ENCODE measurements around the gene ATXN7L2.

ATXN7L2 gene

DNA sequence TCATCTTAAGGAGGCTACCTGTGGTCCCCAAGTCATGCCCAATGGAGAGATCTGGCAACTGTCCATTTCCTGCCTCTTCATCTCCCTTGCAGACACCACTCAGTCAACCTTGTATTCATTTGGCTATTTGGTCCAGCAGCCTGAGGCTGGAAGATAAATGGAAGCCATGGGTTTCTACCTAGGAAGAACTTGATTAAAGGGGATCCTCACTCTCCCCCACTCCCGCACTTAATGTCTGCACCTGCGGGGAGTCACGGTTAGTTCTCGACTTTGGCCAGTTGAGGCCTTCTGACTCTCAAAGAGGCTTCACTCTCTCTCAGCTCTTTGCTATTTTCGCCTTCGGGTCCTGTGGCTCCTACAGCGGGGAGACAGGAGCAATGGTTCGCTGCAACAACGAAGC, 8.4 kb upstream of the ATXN7L2 start:
- no peak for DNase-seq (ENCODE audit: low read depth, low spot score)

DNA sequence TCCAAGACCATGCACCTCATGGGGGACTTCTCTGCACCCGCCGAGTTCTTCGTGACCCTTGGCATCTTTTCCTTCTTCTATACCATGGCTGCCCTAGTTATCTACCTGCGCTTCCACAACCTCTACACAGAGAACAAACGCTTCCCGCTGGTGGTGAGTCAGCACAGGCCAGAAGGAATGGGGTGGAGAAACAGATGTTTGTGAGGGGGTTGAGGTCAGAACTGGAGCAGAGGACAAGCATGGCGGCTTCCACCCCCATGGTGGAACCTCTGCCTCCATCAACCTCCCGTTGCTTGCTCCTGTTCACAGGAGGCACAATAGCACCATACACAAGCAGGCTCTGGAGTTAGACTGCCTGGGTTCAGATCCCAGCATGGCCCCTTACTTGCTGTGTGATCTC, 6.9 kb upstream of the ATXN7L2 start:
- no peak for DNase-seq (ENCODE audit: low read depth, low spot score)

DNA sequence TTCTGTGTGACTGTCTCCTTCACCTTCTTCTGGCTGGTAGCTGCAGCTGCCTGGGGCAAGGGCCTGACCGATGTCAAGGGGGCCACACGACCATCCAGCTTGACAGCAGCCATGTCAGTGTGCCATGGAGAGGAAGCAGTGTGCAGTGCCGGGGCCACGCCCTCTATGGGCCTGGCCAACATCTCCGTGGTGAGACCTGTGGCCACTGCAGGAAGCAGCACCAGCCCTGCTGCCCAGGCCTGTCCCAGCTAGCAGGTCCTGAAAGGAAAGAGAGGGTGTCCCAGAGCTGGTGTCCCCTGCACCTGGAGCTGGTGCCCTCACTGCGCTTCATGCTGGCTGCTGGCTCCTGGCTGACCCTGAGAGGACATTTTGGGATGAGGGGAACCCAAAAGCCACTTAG, 5.9 kb upstream of the ATXN7L2 start:
- DNase-seq (ENCODE audit: low read depth, low spot score): no peak

DNA sequence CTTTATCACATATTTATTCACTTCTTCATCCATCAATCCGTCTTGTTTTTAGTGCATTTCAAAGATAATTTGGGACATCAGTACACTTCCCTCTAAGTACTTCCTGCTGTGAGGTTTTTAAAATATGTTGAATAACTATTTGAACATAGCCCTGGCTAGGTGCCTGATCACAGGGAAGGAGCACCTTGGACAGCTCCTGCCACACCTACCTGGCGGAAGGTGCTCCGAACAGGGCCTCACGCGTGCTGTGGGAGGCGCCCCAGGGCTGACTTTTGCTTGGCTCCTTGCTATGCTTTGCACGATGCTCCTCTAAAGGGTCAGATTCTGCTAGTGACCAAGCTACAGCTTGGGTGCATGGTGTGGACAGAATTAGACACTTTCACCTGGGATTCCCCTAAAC, 4.9 kb upstream of the ATXN7L2 start:
- DNase-seq (ENCODE audit: low read depth, low spot score): no peak

DNA sequence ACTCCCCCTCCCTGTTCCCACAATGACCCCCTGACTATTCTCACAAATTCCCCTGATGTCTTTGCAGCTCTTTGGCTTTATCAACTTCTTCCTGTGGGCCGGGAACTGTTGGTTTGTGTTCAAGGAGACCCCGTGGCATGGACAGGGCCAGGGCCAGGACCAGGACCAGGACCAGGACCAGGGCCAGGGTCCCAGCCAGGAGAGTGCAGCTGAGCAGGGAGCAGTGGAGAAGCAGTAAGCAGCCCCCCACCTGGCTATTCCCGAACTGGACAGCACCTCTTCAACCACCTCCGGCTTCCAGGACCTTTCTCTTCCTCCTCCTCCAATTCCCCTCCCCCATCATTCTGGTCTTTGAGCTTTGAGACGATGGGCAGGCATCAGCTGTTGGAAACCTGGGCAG, 4.4 kb upstream of the ATXN7L2 start:
- DNase-seq (ENCODE audit: low read depth, low spot score): no peak

DNA sequence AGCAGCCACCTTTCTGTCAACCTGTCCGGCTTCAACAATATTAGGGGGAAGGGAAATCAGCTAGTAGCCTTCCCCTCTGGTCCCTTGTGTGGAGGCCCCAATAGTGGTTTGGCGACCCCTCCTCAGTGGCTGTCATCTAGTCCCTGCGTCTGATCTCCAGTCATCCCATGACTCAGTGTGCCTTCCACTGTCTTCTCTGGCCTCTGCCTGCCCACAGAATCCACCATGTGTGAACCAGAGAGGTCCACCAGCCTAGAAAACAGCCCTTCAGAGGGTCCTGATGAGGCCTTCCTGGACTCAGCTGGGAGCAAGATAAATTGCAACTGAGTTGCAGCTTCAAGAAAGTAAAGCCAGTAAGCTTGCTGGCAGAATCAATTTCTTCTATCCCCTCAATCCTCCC, 3.8 kb upstream of the ATXN7L2 start:
- no peak for DNase-seq (ENCODE audit: low read depth, low spot score)

DNA sequence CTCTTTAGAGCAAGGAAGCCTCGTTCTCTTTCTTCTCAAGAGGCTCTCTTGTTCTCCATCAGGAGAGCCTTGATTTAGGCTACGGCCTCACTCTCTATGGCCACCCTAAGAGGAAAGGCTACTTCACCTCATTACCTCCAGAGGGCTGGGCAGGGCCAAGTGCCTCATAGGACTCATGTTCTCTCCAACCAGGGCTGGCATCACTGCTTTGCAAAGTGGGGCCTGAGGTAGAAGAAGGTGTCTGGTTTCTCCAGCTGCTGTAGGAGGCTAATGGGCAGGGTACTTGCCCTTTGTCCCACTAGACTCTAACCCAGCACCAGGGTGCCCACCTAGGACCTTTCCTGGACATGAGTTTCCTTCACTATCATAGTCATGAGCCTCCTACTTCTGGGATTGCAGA, 2.1 kb upstream of the ATXN7L2 start:
- no peak for DNase-seq (ENCODE audit: low read depth, low spot score)

DNA sequence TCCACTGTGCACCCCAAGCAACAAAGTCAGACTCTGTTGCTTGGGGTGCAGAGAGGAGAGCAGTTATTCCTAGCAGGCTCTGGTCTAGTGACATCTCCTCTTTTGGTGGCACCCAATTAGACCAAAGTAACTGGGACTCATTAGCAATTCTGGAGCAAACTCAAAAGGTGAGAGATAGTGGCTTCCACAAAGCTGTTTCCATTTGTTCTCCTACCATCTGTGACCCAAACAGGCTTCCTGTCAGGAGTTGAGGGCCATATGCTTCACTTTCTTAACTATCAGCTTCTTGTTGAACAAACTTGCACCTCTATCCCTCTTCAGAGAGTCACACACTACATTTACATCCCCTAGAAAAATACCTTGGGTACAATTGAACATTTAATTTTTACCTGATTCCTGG, 1.5 kb upstream of the ATXN7L2 start:
- DNase-seq (ENCODE audit: low read depth, low spot score): no peak

DNA sequence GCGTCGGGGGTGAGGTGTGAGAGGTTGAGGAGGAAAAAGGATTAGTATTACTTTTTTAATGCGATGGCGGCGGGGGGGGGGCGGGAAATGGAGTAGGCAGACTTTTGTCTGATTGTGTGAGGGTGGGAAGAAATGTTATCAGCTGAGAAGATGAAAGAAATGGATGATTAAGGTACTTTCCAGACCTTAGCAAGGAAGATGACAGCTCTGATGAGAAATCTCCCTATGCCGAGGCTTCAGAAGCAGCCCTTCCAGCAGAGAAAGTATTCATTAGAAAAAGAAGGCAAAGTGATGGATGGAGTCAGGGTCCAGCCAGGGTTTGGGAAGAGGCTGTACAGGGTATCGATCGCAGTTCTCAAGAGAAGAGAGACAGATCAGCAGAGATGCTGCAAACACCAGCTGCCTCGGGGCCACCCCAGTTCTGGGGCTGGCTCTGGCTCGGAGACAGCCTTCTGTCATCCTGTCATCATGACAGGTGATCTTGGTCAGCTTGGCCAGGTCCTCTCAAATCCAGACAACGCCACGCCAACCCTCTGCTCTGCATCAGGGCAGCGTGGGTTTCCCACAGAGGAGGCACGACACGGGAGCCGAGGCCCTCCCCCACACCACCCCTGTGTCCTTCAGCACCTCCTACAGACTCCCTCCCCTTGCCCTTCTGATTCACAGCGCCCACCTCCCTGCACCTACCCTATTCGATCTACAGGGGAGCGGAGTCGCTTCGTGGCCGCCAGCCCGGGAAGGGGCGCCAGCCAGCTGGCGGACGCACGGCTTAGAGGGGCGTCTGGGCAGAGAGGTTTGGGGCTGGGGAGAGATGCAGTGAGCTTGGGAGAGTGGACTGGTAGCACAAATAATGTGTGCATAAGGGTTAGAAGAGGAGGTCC, 674 bp upstream of the ATXN7L2 start:
- no peak for DNase-seq (ENCODE audit: low read depth, low spot score)

DNA sequence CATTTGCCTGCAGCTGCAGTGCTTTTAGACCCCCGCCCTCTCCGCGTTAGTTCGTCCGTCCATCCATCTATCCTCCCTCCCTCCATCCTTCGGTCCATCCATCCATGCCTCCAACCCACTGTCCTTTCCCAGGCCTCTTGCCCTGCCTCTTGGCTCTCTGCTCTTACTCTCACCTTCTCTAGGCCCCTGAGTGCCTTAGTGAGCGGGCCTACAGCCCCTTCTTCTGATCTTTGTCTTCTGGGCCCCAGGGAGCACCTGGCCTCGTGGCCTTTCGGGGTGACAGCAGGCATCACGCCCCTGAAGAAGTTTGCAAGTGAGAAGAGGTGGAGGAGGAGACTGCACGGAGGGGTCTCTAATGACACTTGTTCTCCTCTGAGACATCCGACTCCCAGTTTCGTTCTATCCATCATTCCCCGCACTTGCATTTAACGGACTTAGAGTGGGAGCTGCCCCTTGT, 842 bp downstream of the ATXN7L2 start:
- DNase-seq (ENCODE audit: low read depth, low spot score): no peak

DNA sequence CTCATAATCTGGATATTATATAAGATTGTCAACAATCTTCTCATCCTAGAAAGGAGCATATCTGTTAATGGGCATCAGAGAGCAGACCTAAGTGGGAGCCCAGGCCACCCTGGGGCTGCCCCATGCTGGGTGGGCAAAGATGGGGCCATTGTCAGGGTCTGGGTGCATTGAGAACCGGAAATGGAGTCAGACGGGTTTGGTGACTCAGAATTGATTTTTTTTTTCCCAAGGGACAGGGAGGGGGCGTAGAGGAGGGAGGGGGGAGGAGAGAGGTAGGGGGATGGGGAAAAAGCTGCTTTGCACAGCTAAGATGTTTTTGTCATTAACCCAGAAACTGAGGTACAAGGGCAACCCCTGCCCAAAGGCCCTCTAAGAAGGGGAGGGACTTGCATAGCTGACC, 1.3 kb downstream of the ATXN7L2 start:
- DNase-seq (ENCODE audit: low read depth, low spot score): no peak

DNA sequence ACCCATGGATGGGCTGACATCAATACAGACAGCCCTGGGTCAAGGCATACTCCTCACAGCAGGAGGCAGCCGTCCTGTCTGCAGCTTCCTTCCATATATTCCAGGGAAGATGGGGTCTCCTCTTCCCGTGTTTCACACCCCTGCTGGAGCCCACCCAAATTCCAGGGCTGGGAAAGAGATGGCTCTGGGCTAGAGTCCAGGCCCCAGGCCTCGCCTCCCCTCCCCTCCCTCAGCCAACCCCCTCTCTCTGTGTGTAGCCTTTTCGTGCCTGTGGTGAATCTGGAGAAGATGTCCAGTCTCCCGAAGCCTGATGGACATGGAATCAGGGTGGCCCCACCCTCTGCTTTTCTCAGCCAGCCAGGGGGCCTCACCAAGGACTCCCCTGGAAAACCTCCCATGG, 3.6 kb downstream of the ATXN7L2 start:
- DNase-seq (ENCODE audit: low read depth, low spot score): no peak

DNA sequence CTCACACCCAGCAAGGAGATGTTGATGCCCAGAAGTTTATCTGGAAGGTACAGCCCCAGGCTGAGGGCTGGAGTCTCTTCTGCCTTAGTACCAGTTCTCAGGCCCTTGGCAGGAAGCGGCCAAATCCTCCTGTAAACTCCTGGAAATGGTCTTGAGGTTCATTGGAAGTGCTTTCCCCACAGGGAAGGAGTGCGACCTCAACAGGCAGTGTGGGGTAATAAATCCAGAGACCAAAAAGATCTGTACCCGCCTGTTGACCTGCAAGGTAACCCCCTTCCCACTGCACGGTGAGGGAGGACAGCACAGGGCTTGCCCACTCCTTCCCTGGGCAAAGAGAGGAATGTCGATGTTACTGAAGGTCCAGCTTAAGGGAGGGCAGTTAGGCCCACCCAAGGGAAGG, 4.5 kb downstream of the ATXN7L2 start:
- DNase-seq (ENCODE audit: low read depth, low spot score): no peak

DNA sequence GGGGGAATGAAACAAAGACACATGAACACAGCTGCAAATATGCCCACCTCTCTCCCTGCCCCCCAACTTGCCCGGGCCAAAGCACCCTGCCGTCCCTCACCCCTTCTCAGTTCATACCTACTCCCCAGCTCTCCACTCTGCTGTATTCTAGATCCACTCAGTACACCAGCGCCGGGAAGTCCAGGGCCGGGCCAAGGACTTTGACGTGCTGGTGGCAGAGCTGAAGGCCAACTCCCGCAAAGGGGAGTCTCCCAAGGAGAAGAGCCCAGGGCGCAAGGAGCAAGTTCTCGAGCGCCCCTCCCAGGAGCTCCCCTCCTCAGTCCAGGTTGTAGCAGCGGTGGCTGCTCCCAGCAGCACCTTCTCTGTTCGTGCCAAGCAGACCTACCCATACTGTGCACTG, 5.0 kb downstream of the ATXN7L2 start:
- no peak for DNase-seq (ENCODE audit: low read depth, low spot score)

DNA sequence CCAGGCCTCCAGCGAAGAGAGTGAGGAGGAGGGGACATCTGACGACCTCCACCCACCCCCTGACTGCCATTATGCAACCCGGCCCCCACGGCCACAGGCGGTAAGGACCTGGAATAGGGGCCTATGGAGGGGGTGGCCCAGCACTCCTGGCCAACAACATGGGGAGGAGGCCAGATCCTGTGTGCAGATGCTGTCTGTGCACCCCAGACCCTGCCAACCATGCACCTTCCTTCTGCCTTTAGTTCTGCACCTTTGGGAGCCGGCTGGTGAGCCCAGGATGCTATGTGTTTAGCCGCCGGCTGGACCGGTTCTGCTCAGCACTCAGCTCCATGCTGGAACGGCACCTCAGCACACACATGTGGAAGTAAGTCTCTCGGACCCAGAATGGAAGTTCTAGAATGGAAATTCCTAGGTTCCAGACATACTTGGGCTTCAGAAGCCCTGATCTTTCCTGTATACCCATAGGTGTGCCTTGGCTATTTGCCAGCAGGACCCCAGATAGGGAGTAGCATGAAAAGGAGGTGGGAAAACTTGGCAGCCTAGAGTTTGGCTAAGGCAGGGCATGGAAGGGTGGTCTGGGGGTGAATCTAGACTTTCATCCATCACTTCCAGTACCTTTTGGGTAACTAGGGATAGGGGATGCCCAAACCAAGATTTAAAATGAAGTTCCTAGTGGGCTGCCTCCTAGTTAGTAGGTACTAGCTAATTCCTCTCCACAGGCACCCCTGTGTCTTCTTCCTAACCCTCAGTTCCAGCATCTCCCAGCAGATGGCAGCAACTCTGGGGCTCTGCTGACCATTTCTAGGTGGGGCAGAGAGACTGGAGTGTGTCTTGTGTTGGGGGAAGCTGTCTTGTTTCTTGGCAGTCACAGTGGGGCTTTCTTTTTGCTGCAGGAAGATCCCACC, 6.6 kb downstream of the ATXN7L2 start:
- DNase-seq (ENCODE audit: low read depth, low spot score): peak; percentile 42

DNA sequence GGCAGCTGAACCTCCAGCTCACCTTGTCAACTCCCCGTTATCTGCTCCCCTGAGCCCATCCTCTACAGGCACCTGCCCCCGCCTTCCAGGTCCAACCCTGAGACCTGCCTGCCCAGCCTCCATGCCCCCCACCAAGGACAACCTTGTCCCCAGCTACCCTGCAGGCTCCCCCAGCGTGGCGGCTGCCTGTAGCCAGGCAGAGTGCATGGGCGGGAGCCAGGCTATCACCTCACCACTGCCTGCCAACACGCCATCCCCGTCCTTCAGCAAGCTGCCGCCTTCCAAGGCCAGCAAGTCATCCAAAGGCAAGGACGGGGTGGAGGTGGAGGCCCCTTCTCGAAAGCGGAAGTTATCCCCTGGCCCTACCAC, 7.2 kb downstream of the ATXN7L2 start:
- DNase-seq (ENCODE audit: low read depth, low spot score): no peak

DNA sequence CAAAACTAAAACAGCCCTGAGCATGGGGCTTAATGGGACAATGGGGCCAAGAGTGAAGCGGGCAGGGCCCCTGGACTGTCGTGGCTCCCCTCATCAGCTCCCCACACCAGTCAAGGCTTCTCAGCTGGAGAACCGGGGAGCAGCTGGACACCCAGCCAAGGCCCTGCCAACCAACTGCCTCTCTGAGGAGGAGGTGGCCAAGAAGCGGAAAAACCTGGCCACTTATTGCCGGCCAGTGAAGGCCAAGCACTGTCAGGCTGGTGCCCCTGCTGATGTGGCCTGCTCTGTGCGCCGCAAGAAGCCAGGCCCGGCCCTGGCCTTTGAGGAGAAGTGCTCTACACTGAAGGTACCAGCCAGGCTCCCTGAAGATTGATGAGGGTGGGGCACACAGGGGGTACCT, 7.7 kb downstream of the ATXN7L2 start:
- DNase-seq (ENCODE audit: low read depth, low spot score): no peak

DNA sequence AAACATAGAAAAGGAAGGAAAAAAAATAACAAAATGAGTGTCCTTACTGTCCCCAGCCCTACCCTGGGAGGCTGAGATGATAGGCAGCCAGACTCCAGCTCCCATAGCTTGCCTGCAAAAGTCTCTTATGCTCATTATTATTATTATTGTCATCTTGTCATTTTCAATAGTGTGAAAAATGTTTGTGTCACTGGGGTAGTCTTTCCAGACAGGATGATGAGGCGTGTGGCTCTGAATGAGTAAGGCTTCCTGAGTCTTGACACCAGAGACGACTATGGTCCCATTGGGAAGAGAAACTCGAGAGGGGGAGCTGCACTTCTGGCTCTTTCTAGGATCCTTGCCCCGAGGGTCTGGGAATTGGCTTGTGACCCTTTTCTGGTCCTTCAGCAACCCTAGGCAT, 9.1 kb downstream of the ATXN7L2 start:
- DNase-seq (ENCODE audit: low read depth, low spot score): no peak

DNA sequence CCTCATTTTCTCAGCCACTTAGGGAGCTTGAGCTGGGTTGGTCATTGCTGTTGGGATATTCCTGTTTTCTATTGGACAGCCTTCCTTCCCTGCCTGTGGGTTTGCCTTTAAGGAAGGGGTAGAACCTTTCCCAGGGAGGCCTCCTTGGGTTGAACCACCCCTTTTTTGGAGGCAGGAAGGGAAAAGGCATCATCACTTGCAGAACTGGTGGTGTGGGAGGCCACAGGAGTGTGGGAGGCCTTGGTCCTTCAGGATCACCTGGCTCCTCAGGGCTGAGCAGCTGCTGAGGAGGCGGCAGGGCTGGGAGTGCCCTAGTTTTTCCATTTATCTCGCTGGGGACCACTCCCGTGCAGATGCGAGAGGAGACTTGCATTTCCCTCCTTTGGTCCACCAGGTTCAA, 9.5 kb downstream of the ATXN7L2 start:
- DNase-seq (ENCODE audit: low read depth, low spot score): no peak

DNA sequence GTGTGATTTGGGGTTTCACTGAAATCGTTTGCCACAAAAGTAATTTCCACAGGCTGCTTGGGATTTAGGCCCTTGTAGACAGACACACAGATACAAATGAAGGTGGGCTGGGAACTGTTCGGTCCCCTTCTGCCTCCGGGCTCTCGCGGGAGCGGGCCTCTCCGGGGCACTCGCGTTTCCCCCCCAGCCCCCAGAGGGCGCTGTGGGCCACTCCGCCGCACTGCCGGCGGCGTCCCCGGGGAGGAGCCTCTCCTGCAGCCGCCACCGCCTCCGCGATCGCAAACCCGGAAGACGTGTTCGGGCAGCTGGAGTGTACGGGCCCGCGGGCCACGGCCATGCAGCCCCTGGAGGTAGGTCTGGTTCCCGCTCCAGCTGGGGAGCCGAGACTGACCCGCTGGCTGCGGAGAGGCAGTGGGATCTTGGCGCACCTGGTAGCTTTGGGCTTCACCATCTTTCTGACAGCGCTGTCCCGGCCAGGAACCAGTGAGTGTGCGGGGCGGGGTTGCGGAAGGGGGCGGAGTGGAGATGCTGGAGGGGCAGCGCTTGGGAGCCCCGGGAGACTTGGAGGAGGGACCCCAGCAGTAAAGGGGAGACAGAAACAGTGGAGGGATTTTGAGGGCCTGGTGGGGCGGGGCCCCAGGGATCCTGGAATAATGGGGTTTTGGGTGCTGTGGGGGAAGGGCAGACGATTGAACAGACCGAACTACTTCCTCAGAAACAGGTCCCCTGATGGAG, 10.3 kb downstream of the ATXN7L2 start, which contains the start of gene CYB561D1:
Gene CYB561D1, plus strand, starts transcription at position 290 of the 735 bp plus-strand sequence. Its CDS starts 46 bp downstream, at position 336.
- peak; percentile 79 for DNase-seq (ENCODE audit: low read depth, low spot score)

DNA sequence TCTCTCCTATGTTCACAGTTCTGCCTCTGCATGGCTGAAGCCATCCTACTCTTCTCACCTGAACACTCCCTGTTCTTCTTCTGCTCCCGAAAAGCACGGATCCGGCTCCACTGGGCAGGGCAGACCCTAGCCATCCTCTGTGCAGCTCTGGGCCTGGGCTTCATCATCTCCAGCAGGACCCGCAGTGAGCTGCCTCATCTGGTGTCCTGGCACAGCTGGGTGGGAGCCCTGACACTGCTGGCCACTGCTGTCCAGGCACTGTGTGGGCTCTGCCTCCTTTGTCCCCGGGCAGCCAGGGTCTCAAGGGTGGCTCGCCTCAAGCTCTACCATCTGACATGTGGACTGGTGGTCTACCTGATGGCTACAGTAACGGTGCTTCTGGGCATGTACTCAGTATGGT, 12.0 kb downstream of the ATXN7L2 start:
- no peak for DNase-seq (ENCODE audit: low read depth, low spot score)

Data from activated CD4-positive, CD25-positive, alpha-beta regulatory T cell treated with anti-CD3 and anti-CD28 coated beads, Interleukin-2, amount 50 U/mL, for 16 hours (primary cell).